ENCODE measurements around the gene WWOX. TPM values are rescaled to one million over a fixed set of nuclear protein-coding genes. Genes with fewer than 3 reads are reported as not detected.

Gene WWOX
- total and polyA plus RNA-seq, 2 experiments from 2014 or later: 22.1 to 123 TPM

- Histone ChIP-seq H3K4me1 (ENCODE audit: low read depth) (no peaks in the 10 kb centered on the region), H3K9me3 (ENCODE audit: low read depth) (no peaks in the 10 kb centered on the region), H3K27me3 (no peaks in the 10 kb centered on the region), H3K36me3 (no peaks in the 10 kb centered on the region), H3K4me3 (no peak overlapping the region), H3K27ac (no peak overlapping the region)
- TF ChIP-seq CTCF (IDR thresholded peaks at IDR 0.05; ENCODE audit: low read depth, low read length): no peak
- DNase-seq (ENCODE audit: low read depth in 1 of 2, low spot score in 1 of 2): no peak
Observed at GRCh38 chr16:78269256-78269655, 169.8 kb downstream of the WWOX start.

GRCh38 chr16:78271981-78272380 lies 172.5 kb downstream of the WWOX start:
- no peaks in the 10 kb centered on the region for H3K4me1 ChIP-seq (ENCODE audit: low read depth)
- no peak for TF ChIP-seq CTCF (IDR thresholded peaks at IDR 0.05; ENCODE audit: low read depth, low read length)
- no peak overlapping the region for H3K27ac ChIP-seq
- no peak overlapping the region for H3K4me3 ChIP-seq
- H3K27me3 ChIP-seq: peaks cover 3% of the 10 kb centered on the region
- no peaks in the 10 kb centered on the region for H3K36me3 ChIP-seq
- H3K9me3 ChIP-seq (ENCODE audit: low read depth): no peaks in the 10 kb centered on the region
- no peak for DNase-seq (ENCODE audit: low read depth in 1 of 2, low spot score in 1 of 2)

GRCh38 chr16:78274771-78275170 lies 175.3 kb downstream of the WWOX start:
- H3K27me3 ChIP-seq: peaks cover 10% of the 10 kb centered on the region
- H3K4me3 ChIP-seq: no peak overlapping the region
- TF ChIP-seq CTCF (IDR thresholded peaks at IDR 0.05; ENCODE audit: low read depth, low read length): no peak
- DNase-seq (ENCODE audit: low read depth in 1 of 2, low spot score in 1 of 2): no peak
- no peak overlapping the region for H3K27ac ChIP-seq
- H3K36me3 ChIP-seq: no peaks in the 10 kb centered on the region
- no peaks in the 10 kb centered on the region for H3K4me1 ChIP-seq (ENCODE audit: low read depth)
- H3K9me3 ChIP-seq (ENCODE audit: low read depth): no peaks in the 10 kb centered on the region

GRCh38 chr16:78275420-78275819 lies 176.0 kb downstream of the WWOX start:
- H3K4me3 ChIP-seq: no peak overlapping the region
- H3K36me3 ChIP-seq: no peaks in the 10 kb centered on the region
- H3K27me3 ChIP-seq: peaks cover 10% of the 10 kb centered on the region
- no peak overlapping the region for H3K27ac ChIP-seq
- no peaks in the 10 kb centered on the region for H3K9me3 ChIP-seq (ENCODE audit: low read depth)
- no peak for DNase-seq (ENCODE audit: low read depth in 1 of 2, low spot score in 1 of 2)
- no peak for TF ChIP-seq CTCF (IDR thresholded peaks at IDR 0.05; ENCODE audit: low read depth, low read length)
- H3K4me1 ChIP-seq (ENCODE audit: low read depth): no peaks in the 10 kb centered on the region

GRCh38 chr16:78277321-78278055 lies 178.0 kb downstream of the WWOX start:
- peaks cover 10% of the 10 kb centered on the region for H3K27me3 ChIP-seq
- DNase-seq (ENCODE audit: low read depth in 1 of 2, low spot score in 1 of 2): peak in 1 of 2 donors; percentile 2

More at GRCh38 chr16:78277321-78278055, 178.0 kb downstream of the WWOX start:
- no peak overlapping the region for H3K27ac ChIP-seq
- H3K36me3 ChIP-seq: no peaks in the 10 kb centered on the region
- no peak overlapping the region for H3K4me3 ChIP-seq
- H3K4me1 ChIP-seq (ENCODE audit: low read depth): no peaks in the 10 kb centered on the region
- no peak for TF ChIP-seq CTCF (IDR thresholded peaks at IDR 0.05; ENCODE audit: low read depth, low read length)
- no peaks in the 10 kb centered on the region for H3K9me3 ChIP-seq (ENCODE audit: low read depth)
